IMR-90 (cell line): ENCODE measurements around the gene TAAR5. TPM values are rescaled to one million over a fixed set of nuclear protein-coding genes. Genes with fewer than 3 reads are reported as not detected.

Experiments used
- ATAC-seq: fragments of 200-7000 bp; cut with Tn5 transposase; 2 replicates; pipeline ENCODE4 v1.9.1; 2020; ENCODE audit warnings: low read depth, mild to moderate bottlenecking, moderate library complexity
- BruUV-seq: library from RNA; stranded (reverse); fragments of 400-500 nt; replicated peaks from 2 replicates; lab custom pipeline; 2021; lab: Mats Ljungman, UMichigan
- CTCF ChIA-PET: fragments of 300-600 bp; formaldehyde crosslinking; extraction: SDS; loops from one replicate; lab custom pipeline; 2021; ENCODE audit warnings: antibody characterized with exemption; lab: Yijun Ruan, JAX
- POLR2A ChIA-PET: fragments of 300-600 bp; sonication (Branson Sonifier 250); formaldehyde crosslinking; loops from one replicate; lab custom pipeline; 2022; ENCODE audit warnings: antibody characterized with exemption; ENCODE audit not compliant: unreplicated experiment; lab: Charles Lee
- DNase-seq: peaks from one replicate; pipeline ENCODE4 v3.0.0; 2013
- H2AFZ ChIP-seq: replicated peaks from 2 replicates; pipeline ENCODE3; 2013; ENCODE audit warnings: low read length, mild to moderate bottlenecking; ENCODE audit not compliant: poor library complexity
- H2AK5ac ChIP-seq: 2 replicates; pipeline ENCODE4 v1.6.1; 2013; ENCODE audit warnings: low read depth, low read length, inconsistent platforms
- H2AK9ac ChIP-seq: replicated peaks from 2 replicates; pipeline ENCODE3; 2013; ENCODE audit warnings: mild to moderate bottlenecking, low read depth, low read length, moderate library complexity; ENCODE audit not compliant: poor library complexity
- H2BK120ac ChIP-seq: 2 replicates; pipeline ENCODE4 v1.6.1; 2013; ENCODE audit warnings: low read depth, low read length, inconsistent platforms
- H2BK15ac ChIP-seq: 3 replicates; pipeline ENCODE4 v1.6.1; 2013; ENCODE audit warnings: low read depth, low read length, inconsistent platforms
- H2BK20ac ChIP-seq: 2 replicates; pipeline ENCODE4 v1.6.1; 2013; ENCODE audit warnings: low read depth, mild to moderate bottlenecking, inconsistent platforms, low read length, moderate library complexity
- H2BK5ac ChIP-seq: 2 replicates; pipeline ENCODE4 v1.6.1; 2013; ENCODE audit warnings: mild to moderate bottlenecking, low read depth, low read length, inconsistent platforms; ENCODE audit not compliant: poor library complexity, severe bottlenecking
- H3K14ac ChIP-seq: replicated peaks from 2 replicates; pipeline ENCODE4 v1.6.1; 2013; ENCODE audit warnings: low read depth, low read length, inconsistent platforms
- H3K18ac ChIP-seq: 2 replicates; pipeline ENCODE4 v1.6.1; 2013; ENCODE audit warnings: low read depth, low read length, control low read depth
- H3K23ac ChIP-seq: 2 replicates; pipeline ENCODE4 v1.6.1; 2013; ENCODE audit warnings: low read depth, low read length, inconsistent platforms
- H3K27ac ChIP-seq: 2 replicates; pipeline ENCODE4 v1.5.1; 2013; ENCODE audit warnings: mild to moderate bottlenecking, control low read depth, low read length; ENCODE audit not compliant: insufficient read depth
- H3K27me3 ChIP-seq: 2 replicates; pipeline ENCODE4 v1.6.1; 2013; ENCODE audit warnings: low read length; ENCODE audit not compliant: control insufficient read depth, insufficient read depth
- H3K36me3 ChIP-seq: 2 replicates; pipeline ENCODE4 v1.6.1; 2013; ENCODE audit warnings: low read length, mixed read lengths; ENCODE audit not compliant: control insufficient read depth, insufficient read depth
- H3K4ac ChIP-seq: 2 replicates; pipeline ENCODE4 v1.6.1; 2013; ENCODE audit warnings: low read depth, low read length, inconsistent platforms
- H3K4me1 ChIP-seq: 2 replicates; pipeline ENCODE4 v1.6.1; 2013; ENCODE audit warnings: low read length, mixed read lengths; ENCODE audit not compliant: control insufficient read depth, insufficient read depth
- H3K4me2 ChIP-seq: 2 replicates; pipeline ENCODE4 v1.6.1; 2013; ENCODE audit warnings: low read depth, mild to moderate bottlenecking, control low read depth, low read length, moderate library complexity
- H3K4me3 ChIP-seq: 2 replicates; pipeline ENCODE4 v1.5.1; 2013; ENCODE audit warnings: low read depth, mild to moderate bottlenecking, control low read depth, low read length, moderate library complexity; ENCODE audit not compliant: insufficient read depth
- H3K56ac ChIP-seq: 2 replicates; pipeline ENCODE4 v1.6.1; 2013; ENCODE audit warnings: low read length, inconsistent platforms; ENCODE audit not compliant: insufficient read depth; ENCODE audit errors: extremely low read depth
- H3K79me1 ChIP-seq, 2 experiments: 2 replicates each; pipeline ENCODE4 v1.6.1; 2013; ENCODE audit warnings: low read length in 2 of 2, inconsistent platforms in 1 of 2, low read depth in 1 of 2
- H3K9ac ChIP-seq: 2 replicates; pipeline ENCODE4 v1.6.1; 2013; ENCODE audit warnings: low read depth, low read length, control low read depth
- H3K9me1 ChIP-seq: 2 replicates; pipeline ENCODE4 v1.6.1; 2013; ENCODE audit warnings: low read length, inconsistent platforms; ENCODE audit not compliant: insufficient read depth
- H3K9me3 ChIP-seq: 2 replicates; pipeline ENCODE4 v1.6.1; 2013; ENCODE audit warnings: low read length; ENCODE audit not compliant: control insufficient read depth, insufficient read depth
- H4K20me1 ChIP-seq: 2 replicates; pipeline ENCODE4 v1.6.1; 2013; ENCODE audit warnings: low read length, inconsistent platforms; ENCODE audit not compliant: insufficient read depth
- H4K5ac ChIP-seq: 2 replicates; pipeline ENCODE4 v1.6.1; 2013; ENCODE audit warnings: mild to moderate bottlenecking, low read depth, low read length, control low read depth
- H4K8ac ChIP-seq, 2 experiments: 2 replicates each; pipeline ENCODE4 v1.6.1; 2013; ENCODE audit warnings: low read depth in 2 of 2, low read length in 2 of 2, control low read depth in 1 of 2, inconsistent platforms in 1 of 2
- H4K91ac ChIP-seq: 2 replicates; pipeline ENCODE4 v1.6.1; 2013; ENCODE audit warnings: low read depth, low read length, inconsistent platforms; ENCODE audit not compliant: insufficient read depth
- BHLHE40 ChIP-seq: fragments of 150-350 bp; IDR thresholded peaks from 2 replicates; pipeline ENCODE4 v1.6.1; 2016; ENCODE audit warnings: mild to moderate bottlenecking, low read depth, low read length
- CEBPB ChIP-seq: IDR thresholded peaks from 2 replicates; pipeline ENCODE4 v1.6.1; 2012; ENCODE audit warnings: low read depth, low read length, improper control_type of control experiment
- CHD1 ChIP-seq: IDR thresholded peaks from 2 replicates; pipeline ENCODE4 v1.6.1; 2012; ENCODE audit warnings: low read depth, low read length, improper control_type of control experiment
- CTCF ChIP-seq: conservative IDR thresholded peaks from 2 replicates; pipeline ENCODE4 v1.5.1; 2012; ENCODE audit warnings: mild to moderate bottlenecking, low read depth, low read length, improper control_type of control experiment
- ELK1 ChIP-seq: fragments of 150-350 bp; IDR thresholded peaks from 2 replicates; pipeline ENCODE4 v1.6.1; 2016; ENCODE audit warnings: low read depth, mild to moderate bottlenecking, low read length, moderate library complexity, borderline replicate concordance
- FOS ChIP-seq: fragments of 150-350 bp; IDR thresholded peaks from 2 replicates; pipeline ENCODE4 v1.6.1; 2016; ENCODE audit warnings: low read depth, low read length
- MAFK ChIP-seq: IDR thresholded peaks from 2 replicates; pipeline ENCODE4 v1.6.1; 2012; ENCODE audit warnings: low read depth, low read length, improper control_type of control experiment
- MAZ ChIP-seq: IDR thresholded peaks from 2 replicates; pipeline ENCODE4 v1.6.1; 2012; ENCODE audit warnings: low read depth, mild to moderate bottlenecking, low read length, improper control_type of control experiment, moderate library complexity, borderline replicate concordance
- MXI1 ChIP-seq: IDR thresholded peaks from 2 replicates; pipeline ENCODE4 v1.6.1; 2012; ENCODE audit warnings: low read depth, mild to moderate bottlenecking, low read length, moderate library complexity, borderline replicate concordance
- RAD21 ChIP-seq: IDR thresholded peaks from 2 replicates; pipeline ENCODE4 v1.6.1; 2012; ENCODE audit warnings: low read length, improper control_type of control experiment
- RCOR1 ChIP-seq: IDR thresholded peaks from 2 replicates; pipeline ENCODE4 v1.6.1; 2012; ENCODE audit warnings: mild to moderate bottlenecking, low read length, improper control_type of control experiment; ENCODE audit not compliant: insufficient replicate concordance
- RFX5 ChIP-seq: IDR thresholded peaks from 2 replicates; pipeline ENCODE4 v1.8.0; 2012; ENCODE audit warnings: low read depth, mild to moderate bottlenecking, low read length, moderate library complexity
- SMC3 ChIP-seq: fragments of 150-350 bp; IDR thresholded peaks from 2 replicates; pipeline ENCODE4 v1.6.1; 2016; ENCODE audit warnings: low read depth, mild to moderate bottlenecking, antibody characterized with exemption, low read length, moderate library complexity
- USF2 ChIP-seq: fragments of 150-350 bp; IDR thresholded peaks from 2 replicates; pipeline ENCODE4 v1.6.1; 2017; ENCODE audit warnings: mild to moderate bottlenecking, antibody characterized with exemption, low read length, low read depth
- WGBS, 2 experiments: methylation state at CpG; one replicate each; pipeline versions ENCODE4 v1.1.5 to v1.1.7; 2013; ENCODE audit warnings: missing lambda C conversion rate in 2 of 2; ENCODE audit not compliant: insufficient read length in 1 of 2; ENCODE audit errors: extremely low coverage in 2 of 2; 5-methylcytosine and 5-hydroxymethylcytosine counted together
- dilution Hi-C: fragments of 300-500 bp; cut with HindIII; formaldehyde crosslinking; loops from one replicate; pipeline ENCODE4 v1.14.3; 2018; ENCODE audit warnings: low sequenced_read_pairs; ENCODE audit not compliant: unreplicated experiment
- in situ Hi-C: fragments of 300-500 bp; cut with MboI; formaldehyde crosslinking; loops from 3 replicates; pipeline ENCODE4 v1.14.3; 2019; ENCODE audit warnings: low sequenced_read_pairs, inconsistent platforms, mixed read lengths
- intact Hi-C: fragments of 100-400 bp; cut with micrococcal nuclease; formaldehyde crosslinking; loops from 2 replicates; pipeline ENCODE4 v1.10.0; 2022
- polyA plus RNA-seq, 3 experiments: library from polyadenylated mRNA; depleted of rRNA; stranded (reverse); fragments of >200 nt; gene quantifications; 2 replicates each; pipeline ENCODE4 v1.2.3, GENCODE V29; 2012; ENCODE audit warnings: low replicate concordance in 1 of 3
- total RNA-seq: library from RNA; depleted of rRNA; stranded (reverse); fragments of >200 nt; gene quantifications from 2 replicates; pipeline ENCODE4 v1.2.3, GENCODE V29; 2012

Gene TAAR5
- total and polyA plus RNA-seq, 2 of the 4 experiments (the other 2 are of a cell fraction): not detected

GRCh38 chr6:132590362-132590761 is 821 bp upstream of the TAAR5 start:
- intact Hi-C loops: no loop called here
- no peak overlapping the region for H2AFZ ChIP-seq
- H3K9me3 ChIP-seq: no peaks in the 10 kb centered on the region
- in situ Hi-C loops: no loop called here
- H3K14ac ChIP-seq: no peak overlapping the region
- no peaks in the 10 kb centered on the region for H3K79me1 ChIP-seq
- H2BK5ac ChIP-seq: no peak overlapping the region
- H4K5ac ChIP-seq: no peak overlapping the region
- no peak overlapping the region for H2AK5ac ChIP-seq
- peaks cover 35% of the 10 kb centered on the region for H3K27me3 ChIP-seq
- H4K8ac ChIP-seq: no peak overlapping the region
- H3K9me1 ChIP-seq: no peaks in the 10 kb centered on the region
- no peak overlapping the region for H3K18ac ChIP-seq
- WGBS, 2 experiments: no CpG with 5 or more reads among the region's 1 CpG
- dilution Hi-C loops: no loop called here
- no TSS peak for BruUV-seq
- H4K20me1 ChIP-seq: no peaks in the 10 kb centered on the region
- ChIA-PET POLR2A (no interaction called here), CTCF (interaction anchor here (1.0 kb wide), 1 partner anchor 60 kb away, joined by 3 read pairs; no protein-coding TSS in a partner anchor)
- no peak overlapping the region for H3K23ac ChIP-seq
- H3K27ac ChIP-seq: no peak overlapping the region
- no peaks in the 10 kb centered on the region for H3K36me3 ChIP-seq
- no peak overlapping the region for H2BK15ac ChIP-seq
- no peak overlapping the region for H3K56ac ChIP-seq
- no peaks in the 10 kb centered on the region for H3K4me1 ChIP-seq
- H2BK20ac ChIP-seq: no peak overlapping the region
- no peak overlapping the region for H3K4me2 ChIP-seq
- no peak overlapping the region for H3K4ac ChIP-seq
- TF ChIP-seq SMC3 (no peak), MAZ (no peak), MXI1 (no peak), FOS (no peak), ELK1 (no peak), USF2 (no peak), RFX5 (no peak), RAD21 (no peak), CTCF (no peak), RCOR1 (no peak), MAFK (no peak), CEBPB (no peak), BHLHE40 (no peak), CHD1 (no peak)
- H4K91ac ChIP-seq: no peak overlapping the region
- H3K4me3 ChIP-seq: no peak overlapping the region
- H2AK9ac ChIP-seq: no peak overlapping the region
- DNase-seq: no peak
- no peak for ATAC-seq
- H3K9ac ChIP-seq: no peak overlapping the region
- no peak overlapping the region for H2BK120ac ChIP-seq
